ENCODE results near the gene SCARB1.

Gene SCARB1

GRCh38 chr12:124767066-124767821, 96.4 kb downstream of the SCARB1 start:
- no peak overlapping the region for H3K27ac ChIP-seq
- DNase-seq (ENCODE audit: low spot score) = peak; percentile 78
- ChIA-PET POLR2A (ENCODE audit: low non-redundant PET) (interaction anchor here (0.6 kb wide), 1 partner anchor 312 kb away, joined by 3 read pairs; no protein-coding TSS in a partner anchor), CTCF (interaction anchor here (0.6 to 2.4 kb wide), 9 partner anchors 20 to 730 kb away, joined by 3 to 11 read pairs (median 3); no protein-coding TSS in a partner anchor)
- peak; percentile 97 for TF ChIP-seq CTCF (conservative IDR thresholded peaks at IDR 0.05; ENCODE audit: low read depth)

- no peak for TF ChIP-seq CTCF (conservative IDR thresholded peaks at IDR 0.05; ENCODE audit: low read depth)
- CTCF ChIA-PET = interaction anchor here (0.6 to 2.4 kb wide), 9 partner anchors 21 to 420 kb away, joined by 3 to 11 read pairs (median 3); no protein-coding TSS in a partner anchor
- DNase-seq (ENCODE audit: low spot score) = no peak
- POLR2A ChIA-PET (ENCODE audit: low non-redundant PET) = no interaction called here
- 0 out of 2 replicates have a peak overlapping the region, but pooled peaks have one; percentile 15 for H3K27ac ChIP-seq
These were observed 97.0 kb downstream of the SCARB1 start for GRCh38 chr12:124766727-124767065.

GRCh38 chr12:124765581-124766489, 97.8 kb downstream of the SCARB1 start:
- TF ChIP-seq CTCF (conservative IDR thresholded peaks at IDR 0.05; ENCODE audit: low read depth) = no peak
- ChIA-PET POLR2A (ENCODE audit: low non-redundant PET) (no interaction called here), CTCF (interaction anchor here (0.6 to 2.4 kb wide), 15 partner anchors 11 to 709 kb away, joined by 3 to 11 read pairs (median 3); partner anchors contain the start of gene NCOR2)
- no peak for DNase-seq (ENCODE audit: low spot score)
- H3K27ac ChIP-seq = peak overlapping the region; percentile 16; the same call in 1 of the 2 replicates

GRCh38 chr12:124764870-124765580, 98.6 kb downstream of the SCARB1 start:
- DNase-seq (ENCODE audit: low spot score) = no peak
- CTCF ChIA-PET = interaction anchor here (0.6 to 2.4 kb wide), 12 partner anchors 10 to 757 kb away, joined by 3 to 11 read pairs (median 4); partner anchors contain the start of gene NCOR2
- H3K27ac ChIP-seq = peak overlapping the region; percentile 30
- no peak for TF ChIP-seq CTCF (conservative IDR thresholded peaks at IDR 0.05; ENCODE audit: low read depth)
- POLR2A ChIA-PET (ENCODE audit: low non-redundant PET) = no interaction called here

GRCh38 chr12:124764451-124764850, 99.2 kb downstream of the SCARB1 start:
- peak; percentile 62 for TF ChIP-seq CTCF (conservative IDR thresholded peaks at IDR 0.05; ENCODE audit: low read depth)
- H3K27ac ChIP-seq = peak overlapping the region; percentile 30; the same call in 1 of the 2 replicates
- no peak for DNase-seq (ENCODE audit: low spot score)
- ChIA-PET CTCF (interaction anchor here (0.6 to 1.1 kb wide), 5 partner anchors 16 to 756 kb away, joined by 3 to 9 read pairs (median 3); no protein-coding TSS in a partner anchor), POLR2A (ENCODE audit: low non-redundant PET) (no interaction called here)

Measured in RWPE1 (cell line).